ENCODE data around the gene FOXO1. TPM values are rescaled to one million over a fixed set of nuclear protein-coding genes. Genes with fewer than 3 reads are reported as not detected.
A peak's percentile ranks its signal among the peaks of the same experiment; 100 is the strongest.

Gene FOXO1
- polyA plus RNA-seq, 1 donor: 10.2 TPM

- no peak for DNase-seq (ENCODE audit: low read depth)
Measured at GRCh38 chr13:40609972-40610726, 56.3 kb downstream of the FOXO1 start.

- DNase-seq (ENCODE audit: low read depth): no peak
Measured at GRCh38 chr13:40608308-40608707, 58.1 kb downstream of the FOXO1 start.

- no peak for DNase-seq (ENCODE audit: low read depth)
Measured at GRCh38 chr13:40605573-40605972, 60.9 kb downstream of the FOXO1 start.

GRCh38 chr13:40604135-40604534 is 62.3 kb downstream of the FOXO1 start:
- no peak for DNase-seq (ENCODE audit: low read depth)

GRCh38 chr13:40600149-40600751 is 66.2 kb downstream of the FOXO1 start:
- DNase-seq (ENCODE audit: low read depth): no peak

- no peak for DNase-seq (ENCODE audit: low read depth)
Measured at GRCh38 chr13:40599747-40600146, 66.7 kb downstream of the FOXO1 start.

GRCh38 chr13:40599124-40599523 is 67.3 kb downstream of the FOXO1 start:
- no peak for DNase-seq (ENCODE audit: low read depth)

GRCh38 chr13:40598569-40598968 is 67.9 kb downstream of the FOXO1 start:
- no peak for DNase-seq (ENCODE audit: low read depth)

GRCh38 chr13:40597735-40598365 is 68.6 kb downstream of the FOXO1 start:
- DNase-seq (ENCODE audit: low read depth): no peak

- DNase-seq (ENCODE audit: low read depth): no peak
Measured at GRCh38 chr13:40596484-40596883, 70.0 kb downstream of the FOXO1 start.

- DNase-seq (ENCODE audit: low read depth): no peak
Measured at GRCh38 chr13:40595693-40596092, 70.7 kb downstream of the FOXO1 start.

- no peak for DNase-seq (ENCODE audit: low read depth)
Measured at GRCh38 chr13:40592035-40592434, 74.4 kb downstream of the FOXO1 start.

GRCh38 chr13:40591091-40591490 is 75.3 kb downstream of the FOXO1 start:
- DNase-seq (ENCODE audit: low read depth): no peak

GRCh38 chr13:40590112-40590862 is 76.2 kb downstream of the FOXO1 start:
- no peak for DNase-seq (ENCODE audit: low read depth)

GRCh38 chr13:40589285-40590109 is 76.9 kb downstream of the FOXO1 start:
- DNase-seq (ENCODE audit: low read depth): peak; percentile 67

- no peak for DNase-seq (ENCODE audit: low read depth)
Measured at GRCh38 chr13:40588101-40588500, 78.3 kb downstream of the FOXO1 start.

GRCh38 chr13:40586886-40587565 is 79.4 kb downstream of the FOXO1 start:
- no peak for DNase-seq (ENCODE audit: low read depth)

GRCh38 chr13:40585911-40586471 is 80.5 kb downstream of the FOXO1 start:
- no peak for DNase-seq (ENCODE audit: low read depth)

GRCh38 chr13:40583738-40584137 is 82.7 kb downstream of the FOXO1 start:
- DNase-seq (ENCODE audit: low read depth): no peak

- no peak for DNase-seq (ENCODE audit: low read depth)
Measured at GRCh38 chr13:40582531-40582930, 83.9 kb downstream of the FOXO1 start.

GRCh38 chr13:40581277-40581579 is 85.2 kb downstream of the FOXO1 start:
- DNase-seq (ENCODE audit: low read depth): no peak

All from forelimb muscle (tissue), 1 donor.